Parathyroid adenoma (tissue), 2 donors: ENCODE measurements around the gene KIZ.

ENCODE experiments used
- H2AFZ ChIP-seq: fragments of 300-600 bp; sonication (generic); one replicate; pipeline ENCODE4 v1.7.0; 2017; ENCODE audit warnings: antibody characterized with exemption, mild to moderate bottlenecking
- H3K27ac ChIP-seq: fragments of 300-600 bp; sonication (generic); one replicate; pipeline ENCODE4 v1.7.0; 2017
- H3K27me3 ChIP-seq: fragments of 300-600 bp; sonication (generic); one replicate; pipeline ENCODE4 v1.7.0; 2017; ENCODE audit warnings: low read length; ENCODE audit not compliant: control insufficient read depth, insufficient read depth
- H3K36me3 ChIP-seq: fragments of 300-600 bp; sonication (generic); one replicate; pipeline ENCODE4 v1.7.0; 2017; ENCODE audit warnings: low read length; ENCODE audit not compliant: control insufficient read depth, insufficient read depth
- H3K4me1 ChIP-seq: fragments of 300-600 bp; sonication (generic); one replicate; pipeline ENCODE4 v1.7.0; 2017; ENCODE audit warnings: control low read depth
- H3K4me2 ChIP-seq: fragments of 300-600 bp; sonication (generic); one replicate; pipeline ENCODE4 v1.7.0; 2017; ENCODE audit warnings: low read length
- H3K4me3 ChIP-seq: fragments of 300-600 bp; sonication (generic); one replicate; pipeline ENCODE4 v1.7.0; 2017; ENCODE audit warnings: low read depth, low read length
- H3K79me2 ChIP-seq: fragments of 300-600 bp; sonication (generic); one replicate; pipeline ENCODE4 v1.7.0; 2017; ENCODE audit warnings: control low read depth
- H3K9ac ChIP-seq: fragments of 300-600 bp; sonication (generic); one replicate; pipeline ENCODE4 v1.7.0; 2017; ENCODE audit warnings: mild to moderate bottlenecking
- H3K9me3 ChIP-seq: fragments of 300-600 bp; sonication (generic); one replicate; pipeline ENCODE4 v1.7.0; 2017; ENCODE audit warnings: low read length; ENCODE audit not compliant: control insufficient read depth
- TF ChIP-seq, protein P1 (sequence below): fragments of 300-600 bp; sonication (generic); IDR thresholded peaks from one replicate; pipeline ENCODE4 v1.7.0; 2017; ENCODE audit warnings: antibody characterized with exemption, mild to moderate bottlenecking
- donor health status: primary hyperparathyroidism.

KIZ gene

DNA sequence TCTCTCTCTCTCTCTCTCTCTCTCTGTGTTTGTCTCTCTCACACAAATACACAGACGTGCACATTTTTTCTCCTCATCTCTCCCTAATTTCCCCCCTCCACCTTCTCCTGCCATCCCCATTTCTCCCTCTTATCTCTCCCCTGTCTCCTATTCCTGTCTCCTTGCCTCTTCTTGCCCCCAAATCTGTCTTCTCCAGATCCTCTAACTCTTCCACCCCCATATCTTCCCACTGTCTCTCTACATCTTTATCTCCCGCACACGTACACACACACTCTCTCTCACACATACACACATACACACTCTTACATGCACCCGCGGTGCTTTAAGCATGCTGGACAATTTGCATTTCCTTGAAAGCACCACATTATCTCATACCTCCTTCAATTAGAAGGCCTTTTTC is 15.9 kb downstream of the KIZ start:
- TF ChIP-seq, protein P1, sequence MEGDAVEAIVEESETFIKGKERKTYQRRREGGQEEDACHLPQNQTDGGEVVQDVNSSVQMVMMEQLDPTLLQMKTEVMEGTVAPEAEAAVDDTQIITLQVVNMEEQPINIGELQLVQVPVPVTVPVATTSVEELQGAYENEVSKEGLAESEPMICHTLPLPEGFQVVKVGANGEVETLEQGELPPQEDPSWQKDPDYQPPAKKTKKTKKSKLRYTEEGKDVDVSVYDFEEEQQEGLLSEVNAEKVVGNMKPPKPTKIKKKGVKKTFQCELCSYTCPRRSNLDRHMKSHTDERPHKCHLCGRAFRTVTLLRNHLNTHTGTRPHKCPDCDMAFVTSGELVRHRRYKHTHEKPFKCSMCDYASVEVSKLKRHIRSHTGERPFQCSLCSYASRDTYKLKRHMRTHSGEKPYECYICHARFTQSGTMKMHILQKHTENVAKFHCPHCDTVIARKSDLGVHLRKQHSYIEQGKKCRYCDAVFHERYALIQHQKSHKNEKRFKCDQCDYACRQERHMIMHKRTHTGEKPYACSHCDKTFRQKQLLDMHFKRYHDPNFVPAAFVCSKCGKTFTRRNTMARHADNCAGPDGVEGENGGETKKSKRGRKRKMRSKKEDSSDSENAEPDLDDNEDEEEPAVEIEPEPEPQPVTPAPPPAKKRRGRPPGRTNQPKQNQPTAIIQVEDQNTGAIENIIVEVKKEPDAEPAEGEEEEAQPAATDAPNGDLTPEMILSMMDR, result no peak
- Histone ChIP-seq H3K4me2 (no peak overlapping the region), H3K79me2 (no peaks in the 10 kb centered on the region), H2AFZ (no peak overlapping the region), H3K27me3 (no peaks in the 10 kb centered on the region), H3K4me3 (no peak overlapping the region), H3K4me1 (no peaks in the 10 kb centered on the region), H3K27ac (no peak overlapping the region), H3K36me3 (no peaks in the 10 kb centered on the region), H3K9ac (no peak overlapping the region), H3K9me3 (no peaks in the 10 kb centered on the region)

DNA sequence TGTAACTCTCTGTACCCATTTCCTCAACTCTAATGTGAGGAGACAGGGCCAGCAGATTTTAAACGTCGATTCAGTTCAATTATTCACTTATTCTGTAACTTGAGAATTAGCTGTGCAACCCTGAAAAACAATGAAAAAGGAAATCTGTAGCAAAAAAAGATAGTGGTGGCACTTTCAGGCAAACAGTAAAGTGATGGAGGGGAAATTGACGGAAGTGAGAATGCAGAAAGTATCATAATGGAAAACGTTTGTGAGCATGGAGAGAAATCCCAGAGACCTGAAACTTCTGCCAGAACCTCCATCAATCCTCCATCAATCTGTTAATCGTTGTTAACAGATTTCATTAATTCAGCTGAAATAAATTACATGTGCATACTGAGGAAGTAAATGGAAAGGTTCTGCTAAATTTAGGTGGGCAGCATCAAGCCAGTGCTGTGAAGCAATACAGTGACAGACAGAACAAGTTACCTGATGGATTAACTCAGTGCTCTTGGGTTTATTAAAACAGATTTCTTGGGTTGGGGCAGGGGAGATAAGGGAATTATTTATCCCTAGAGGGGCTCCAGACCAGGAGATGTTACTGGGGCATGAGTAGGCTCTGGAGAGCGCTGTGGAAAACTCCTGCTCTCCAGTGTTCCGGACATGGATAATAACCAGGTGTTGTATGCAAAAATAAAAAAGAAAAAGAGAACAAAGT is 17.5 kb downstream of the KIZ start:
- Histone ChIP-seq H3K79me2 (no peaks in the 10 kb centered on the region), H3K36me3 (no peaks in the 10 kb centered on the region), H3K4me1 (no peaks in the 10 kb centered on the region), H3K9ac (no peak overlapping the region), H3K4me2 (no peak overlapping the region), H3K4me3 (no peak overlapping the region), H3K27me3 (no peaks in the 10 kb centered on the region), H3K27ac (no peak overlapping the region), H2AFZ (no peak overlapping the region), H3K9me3 (no peaks in the 10 kb centered on the region)
- TF ChIP-seq, protein P1, result no peak

DNA sequence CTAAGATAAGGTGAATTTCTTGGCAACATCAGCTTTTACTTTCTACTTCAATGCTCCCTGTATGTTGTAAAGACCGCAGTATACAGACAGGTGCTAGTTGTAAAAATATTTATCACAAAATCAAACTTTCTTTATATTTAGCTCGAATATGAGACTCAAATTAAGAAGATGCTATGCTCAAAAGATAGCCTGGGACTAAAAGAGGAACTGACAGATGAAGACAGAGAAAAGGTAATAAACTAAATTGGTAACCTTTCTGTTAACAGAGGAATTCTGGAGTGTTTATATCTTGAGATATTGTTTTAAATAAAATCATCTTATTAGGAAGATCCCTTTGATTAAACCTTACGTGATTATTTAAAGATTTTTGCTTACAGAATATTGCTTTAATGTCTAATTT is 19.5 kb downstream of the KIZ start:
- H3K27me3 ChIP-seq, result no peaks in the 10 kb centered on the region
- no peaks in the 10 kb centered on the region for H3K36me3 ChIP-seq
- TF ChIP-seq, protein P1, result no peak
- H3K4me2 ChIP-seq, result no peak overlapping the region
- no peaks in the 10 kb centered on the region for H3K79me2 ChIP-seq
- no peak overlapping the region for H3K9ac ChIP-seq
- no peak overlapping the region for H2AFZ ChIP-seq
- H3K27ac ChIP-seq, result no peak overlapping the region
- H3K9me3 ChIP-seq, result no peaks in the 10 kb centered on the region
- no peak overlapping the region for H3K4me3 ChIP-seq
- no peaks in the 10 kb centered on the region for H3K4me1 ChIP-seq

DNA sequence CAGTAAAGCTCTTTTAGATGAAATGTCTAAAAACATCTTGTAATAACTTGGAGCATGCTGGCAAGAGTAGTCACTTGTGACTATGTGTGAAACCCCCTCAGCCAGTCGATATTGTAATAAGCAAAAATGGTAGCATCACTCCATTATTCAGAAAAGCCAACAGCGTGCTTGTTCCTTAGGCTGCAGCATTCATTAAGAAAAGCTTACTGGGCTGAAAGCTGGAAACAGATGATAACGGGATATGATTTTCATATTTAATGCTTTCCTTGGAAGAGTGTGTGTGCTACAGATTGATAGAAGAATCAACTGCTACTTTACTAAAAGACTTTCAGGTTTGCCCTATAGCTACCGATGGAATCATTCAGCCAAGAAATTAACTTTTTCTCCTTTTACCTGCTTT is 20.3 kb downstream of the KIZ start:
- no peak overlapping the region for H3K4me2 ChIP-seq
- H2AFZ ChIP-seq, result no peak overlapping the region
- H3K27me3 ChIP-seq, result no peaks in the 10 kb centered on the region
- TF ChIP-seq, protein P1, result no peak
- H3K27ac ChIP-seq, result no peak overlapping the region
- no peak overlapping the region for H3K9ac ChIP-seq
- no peaks in the 10 kb centered on the region for H3K79me2 ChIP-seq
- no peak overlapping the region for H3K4me3 ChIP-seq
- H3K36me3 ChIP-seq, result no peaks in the 10 kb centered on the region
- no peaks in the 10 kb centered on the region for H3K4me1 ChIP-seq
- H3K9me3 ChIP-seq, result no peaks in the 10 kb centered on the region

DNA sequence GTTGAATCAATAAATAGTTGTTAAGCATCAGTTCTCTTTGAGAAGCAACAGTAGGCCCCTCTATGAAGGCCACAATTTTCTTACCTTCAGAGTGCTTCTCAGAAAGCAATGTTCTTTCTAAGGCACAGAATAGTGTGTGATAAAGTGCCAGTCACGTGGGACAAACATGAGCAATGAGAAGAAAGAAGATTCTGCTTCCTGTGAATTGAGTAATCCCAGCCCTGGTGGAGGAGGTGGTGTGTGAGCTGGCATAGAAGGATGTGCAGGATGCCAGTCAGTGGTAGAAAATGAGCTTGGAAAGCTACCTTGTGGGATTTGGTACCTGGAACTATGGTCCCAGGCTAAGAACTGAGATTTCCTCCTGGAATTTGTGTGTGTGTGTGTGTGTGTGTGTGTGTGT is 21.7 kb downstream of the KIZ start:
- Histone ChIP-seq H3K27me3 (no peaks in the 10 kb centered on the region), H3K36me3 (no peaks in the 10 kb centered on the region), H3K4me3 (no peak overlapping the region), H2AFZ (no peak overlapping the region), H3K4me1 (no peaks in the 10 kb centered on the region), H3K27ac (no peak overlapping the region), H3K4me2 (no peak overlapping the region), H3K9ac (no peak overlapping the region), H3K79me2 (no peaks in the 10 kb centered on the region), H3K9me3 (no peaks in the 10 kb centered on the region)
- TF ChIP-seq, protein P1, result no peak
